Esophagus squamous epithelium (tissue), 5 donors: ENCODE data around the gene VGLL4. TPM values are rescaled to one million over a fixed set of nuclear protein-coding genes. Genes with fewer than 3 reads are reported as not detected.

Source experiments
- DNase-seq: peaks from one replicate; lab custom pipeline; 2025; lab: John Stamatoyannopoulos, UW
- H3K27ac ChIP-seq, 4 donors: fragments of 200-600 bp; sonication (generic); one replicate each; pipeline ENCODE4 v1.5.1; 2016 to 2019; ENCODE audit warnings: mild to moderate bottlenecking in 1 of 4
- H3K27me3 ChIP-seq, 4 donors: fragments of 200-600 bp; sonication (generic); 1 replicate in 3 of 4; 2 replicates in 1 of 4; pipeline versions ENCODE4 v1.5.1 to v1.6.0; 2017 to 2021; ENCODE audit warnings: antibody characterized with exemption in 1 of 4
- H3K36me3 ChIP-seq, 3 donors: fragments of 200-600 bp; sonication (generic); one replicate each; pipeline ENCODE4 v1.5.1; 2016 to 2019
- H3K4me1 ChIP-seq, 3 donors: fragments of 200-600 bp; sonication (generic); one replicate each; pipeline ENCODE4 v1.5.1; 2017 to 2019
- H3K4me3 ChIP-seq, 4 donors: fragments of 200-600 bp; sonication (generic); 1 replicate in 3 of 4; 2 replicates in 1 of 4; pipeline ENCODE4 v1.5.1; 2016 to 2019; ENCODE audit warnings: mild to moderate bottlenecking in 2 of 4, moderate library complexity in 1 of 4
- H3K9me3 ChIP-seq, 3 donors: fragments of 200-600 bp; sonication (generic); one replicate each; pipeline ENCODE4 v1.5.1; 2016 to 2019
- POLR2A ChIP-seq, 4 donors: fragments of 450-650 bp; IDR thresholded peaks; one replicate each; pipeline ENCODE4 v1.6.1; 2017; ENCODE audit warnings: antibody characterized with exemption in 4 of 4, mild to moderate bottlenecking in 4 of 4, moderate library complexity in 3 of 4
- WGBS, 2 donors: methylation state at CpG; one replicate each; pipeline ENCODE4 v1.1.5; 2018; 5-methylcytosine and 5-hydroxymethylcytosine counted together
- intact Hi-C: fragments of 100-400 bp; cut with DNase I; formaldehyde crosslinking; loops from one replicate; pipeline ENCODE4 v1.15.0; 2022
- total RNA-seq, 4 donors: library from RNA; depleted of rRNA; stranded (reverse); fragments of >200 nt; gene quantifications; one replicate each; pipeline ENCODE4 v1.1.0, GENCODE V29; 2016
- TF ChIP-seq, protein P1 (sequence below), 6 experiments: fragments of 450-650 bp in 4 of 6; fragments of 200-600 bp in 2 of 6; sonication (generic) in 2 of 6; IDR thresholded peaks; one replicate each; pipeline ENCODE4 v1.5.1; 2016 to 2019; ENCODE audit warnings: antibody characterized with exemption in 6 of 6, mild to moderate bottlenecking in 4 of 6, moderate library complexity in 4 of 6
- donor health status: DM: yes; HTN: yes; CAD: no.

The VGLL4 gene
- total RNA-seq, 4 donors from 2014 or later: 31.8 to 50.0 (median 44.5) TPM

DNA sequence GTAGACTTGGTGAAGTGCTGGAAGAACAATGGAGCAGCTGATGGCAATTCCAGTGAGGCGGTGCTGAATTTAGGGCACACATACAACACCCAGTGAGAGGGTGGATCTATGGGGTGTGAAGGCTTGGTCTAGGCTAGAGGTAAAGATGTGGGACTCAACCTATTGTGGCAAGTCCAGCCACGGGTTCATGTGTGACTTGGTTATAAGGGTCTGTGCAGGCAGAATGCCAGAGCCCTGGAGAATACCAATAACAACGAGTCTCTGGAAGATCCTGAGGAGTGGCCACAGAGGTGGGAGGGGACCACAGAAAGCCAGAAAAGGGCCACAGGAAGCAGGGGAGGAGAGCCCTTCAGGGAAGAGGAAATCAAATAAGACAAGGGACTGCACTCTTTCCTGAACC, 55.0 kb downstream of the VGLL4 start:
- no peak overlapping the region for H3K27ac ChIP-seq
- H3K9me3 ChIP-seq: no peaks in the 10 kb centered on the region
- H3K36me3 ChIP-seq: peaks cover 0 to 5% (median 0%) of the 10 kb centered on the region in 3 donors
- TF ChIP-seq POLR2A (IDR thresholded peaks at IDR 0.05): no peak
- TF ChIP-seq, protein P1, sequence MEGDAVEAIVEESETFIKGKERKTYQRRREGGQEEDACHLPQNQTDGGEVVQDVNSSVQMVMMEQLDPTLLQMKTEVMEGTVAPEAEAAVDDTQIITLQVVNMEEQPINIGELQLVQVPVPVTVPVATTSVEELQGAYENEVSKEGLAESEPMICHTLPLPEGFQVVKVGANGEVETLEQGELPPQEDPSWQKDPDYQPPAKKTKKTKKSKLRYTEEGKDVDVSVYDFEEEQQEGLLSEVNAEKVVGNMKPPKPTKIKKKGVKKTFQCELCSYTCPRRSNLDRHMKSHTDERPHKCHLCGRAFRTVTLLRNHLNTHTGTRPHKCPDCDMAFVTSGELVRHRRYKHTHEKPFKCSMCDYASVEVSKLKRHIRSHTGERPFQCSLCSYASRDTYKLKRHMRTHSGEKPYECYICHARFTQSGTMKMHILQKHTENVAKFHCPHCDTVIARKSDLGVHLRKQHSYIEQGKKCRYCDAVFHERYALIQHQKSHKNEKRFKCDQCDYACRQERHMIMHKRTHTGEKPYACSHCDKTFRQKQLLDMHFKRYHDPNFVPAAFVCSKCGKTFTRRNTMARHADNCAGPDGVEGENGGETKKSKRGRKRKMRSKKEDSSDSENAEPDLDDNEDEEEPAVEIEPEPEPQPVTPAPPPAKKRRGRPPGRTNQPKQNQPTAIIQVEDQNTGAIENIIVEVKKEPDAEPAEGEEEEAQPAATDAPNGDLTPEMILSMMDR (IDR thresholded peaks at IDR 0.05): no peak
- 62 to 63% methylated on average over 3 of the region's 3 CpGs for WGBS, 2 donors
- intact Hi-C loops: no loop called here
- H3K27me3 ChIP-seq: no peaks in the 10 kb centered on the region
- no peak overlapping the region for H3K4me3 ChIP-seq
- H3K4me1 ChIP-seq: peaks cover 30 to 100% (median 34%) of the 10 kb centered on the region in 3 donors
- no peak for DNase-seq

GRCh38 chr3:11588338-11588737, 55.4 kb downstream of the VGLL4 start:
- WGBS, 2 donors: 80 to 95% methylated on average over 4 of the region's 5 CpGs
- Histone ChIP-seq H3K9me3 (no peaks in the 10 kb centered on the region), H3K27ac (peak overlapping the region in 1 of 4 donors; percentile 19), H3K4me3 (no peak overlapping the region), H3K27me3 (no peaks in the 10 kb centered on the region), H3K4me1 (peaks cover 30 to 100% (median 38%) of the 10 kb centered on the region in 3 donors), H3K36me3 (peaks cover 0 to 5% (median 0%) of the 10 kb centered on the region in 3 donors)
- TF ChIP-seq, protein P1 (IDR thresholded peaks at IDR 0.05): no peak
- TF ChIP-seq POLR2A (IDR thresholded peaks at IDR 0.05): no peak
- intact Hi-C loops: no loop called here
- DNase-seq: no peak

GRCh38 chr3:11587766-11588165, 55.9 kb downstream of the VGLL4 start:
- no peaks in the 10 kb centered on the region for H3K27me3 ChIP-seq
- DNase-seq: no peak
- intact Hi-C loops: no loop called here
- H3K27ac ChIP-seq: peak overlapping the region in 1 of 4 donors; percentile 19
- TF ChIP-seq POLR2A (IDR thresholded peaks at IDR 0.05): no peak
- TF ChIP-seq, protein P1 (IDR thresholded peaks at IDR 0.05): no peak
- peaks cover 29 to 100% (median 44%) of the 10 kb centered on the region in 3 donors for H3K4me1 ChIP-seq
- no peaks in the 10 kb centered on the region for H3K9me3 ChIP-seq
- H3K4me3 ChIP-seq: no peak overlapping the region
- WGBS, 2 donors: 91 to 93% methylated on average over 12 of the region's 12 CpGs
- peaks cover 0 to 5% (median 0%) of the 10 kb centered on the region in 3 donors for H3K36me3 ChIP-seq

DNA sequence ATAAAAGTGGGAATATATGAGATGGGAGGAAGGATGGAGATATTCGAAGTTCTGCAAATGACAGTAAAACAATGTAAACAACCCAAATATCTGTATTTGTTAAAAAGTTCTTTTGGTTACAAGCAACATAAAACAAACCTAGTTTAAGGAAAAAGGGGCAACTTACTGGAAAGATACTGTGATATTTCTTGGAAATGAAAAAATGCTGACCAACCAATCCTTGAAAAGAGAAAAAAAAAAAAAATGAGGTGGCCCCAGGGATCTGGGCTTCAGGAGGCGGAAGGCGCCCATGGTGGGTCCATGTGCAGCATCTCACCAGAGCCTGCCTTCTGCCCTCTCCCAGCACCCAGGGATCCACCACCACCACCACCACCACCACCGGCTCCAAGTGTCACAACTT, 59.1 kb downstream of the VGLL4 start:
- Histone ChIP-seq H3K4me1 (peaks cover 18 to 96% (median 33%) of the 10 kb centered on the region in 3 donors), H3K27me3 (no peaks in the 10 kb centered on the region), H3K36me3 (peaks cover 0 to 5% (median 0%) of the 10 kb centered on the region in 3 donors), H3K27ac (no peak overlapping the region), H3K9me3 (no peaks in the 10 kb centered on the region), H3K4me3 (no peak overlapping the region)
- TF ChIP-seq, protein P1 (IDR thresholded peaks at IDR 0.05): no peak
- no peak for TF ChIP-seq POLR2A (IDR thresholded peaks at IDR 0.05)
- intact Hi-C loops: no loop called here
- WGBS, 2 donors: 81 to 92% methylated on average over 4 of the region's 4 CpGs
- no peak for DNase-seq

- Histone ChIP-seq H3K27me3 (no peaks in the 10 kb centered on the region), H3K36me3 (peaks cover 0 to 5% (median 0%) of the 10 kb centered on the region in 3 donors), H3K9me3 (no peaks in the 10 kb centered on the region), H3K4me3 (no peak overlapping the region), H3K4me1 (peaks cover 18 to 86% (median 28%) of the 10 kb centered on the region in 3 donors), H3K27ac (peak overlapping the region in 3 of 4 donors; percentile 31 to 83 (median 44))
- intact Hi-C loops: no loop called here
- 49 to 50% methylated on average over 10 of the region's 10 CpGs for WGBS, 2 donors
- TF ChIP-seq, protein P1 (IDR thresholded peaks at IDR 0.05): no peak
- no peak for TF ChIP-seq POLR2A (IDR thresholded peaks at IDR 0.05)
- no peak for DNase-seq
These were observed 60.1 kb downstream of the VGLL4 start for GRCh38 chr3:11583638-11584046.
